ENCODE data around the gene RGS5. TPM values are rescaled to one million over a fixed set of nuclear protein-coding genes. Genes with fewer than 3 reads are reported as not detected.

The RGS5 gene
- total RNA-seq, 3 donors from 2014 or later (not counting 1 experiment from before 2014, with no cell fraction given), result 0.12 to 0.30 (median 0.14) TPM

DNA sequence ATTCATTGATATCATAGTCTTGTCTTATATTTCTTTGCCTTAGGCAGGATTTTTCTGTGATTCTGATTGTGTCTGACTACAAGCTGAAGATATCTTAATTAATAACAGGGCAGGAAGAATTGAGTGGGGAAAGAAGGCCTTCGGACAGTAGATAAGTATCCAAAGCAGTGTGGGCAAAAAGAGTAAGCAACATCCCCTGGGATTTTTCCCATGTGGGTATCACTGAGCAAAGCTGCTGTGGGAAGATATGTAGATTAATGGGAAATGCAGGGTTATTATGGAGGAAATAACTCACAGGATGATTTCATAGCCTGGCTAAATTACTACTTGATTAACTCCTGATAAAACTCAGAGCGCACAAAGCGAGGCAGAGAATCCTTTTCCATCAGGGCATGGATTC lies 55.7 kb downstream of the RGS5 start:
- H3K27me3 ChIP-seq (ENCODE audit: control insufficient read depth, insufficient read depth, low read length), result no peaks in the 10 kb centered on the region
- ATAC-seq, result no peak
- 90% methylated on average over 3 of the region's 3 CpGs for WGBS (ENCODE audit: insufficient coverage)
- no peaks in the 10 kb centered on the region for H3K9me3 Mint-ChIP-seq
- H3K27me3 Mint-ChIP-seq (ENCODE audit: low read depth in 2 of 2), result peaks cover 0 to 3% of the 10 kb centered on the region in 2 donors
- no peak for DNase-seq
- H3K36me3 ChIP-seq (ENCODE audit: control insufficient read depth, insufficient read depth, low read length), result no peaks in the 10 kb centered on the region
- H3K4me3 ChIP-seq (ENCODE audit: low read length), result no peak overlapping the region
- H3K9me3 ChIP-seq (ENCODE audit: control insufficient read depth, insufficient read depth, low read length), result no peaks in the 10 kb centered on the region
- H3K27ac Mint-ChIP-seq, result no peak overlapping the region
- H3K36me3 Mint-ChIP-seq, result no peaks in the 10 kb centered on the region
- no peaks in the 10 kb centered on the region for H3K4me1 ChIP-seq (ENCODE audit: control insufficient read depth, insufficient read depth, low read length)
- H3K27ac ChIP-seq (ENCODE audit: low read length), result no peak overlapping the region
- no peaks in the 10 kb centered on the region for H3K4me1 Mint-ChIP-seq
- H3K4me3 Mint-ChIP-seq, result no peak overlapping the region
- intact Hi-C loops (cut with micrococcal nuclease), result no loop called here
- TF ChIP-seq, protein P1, sequence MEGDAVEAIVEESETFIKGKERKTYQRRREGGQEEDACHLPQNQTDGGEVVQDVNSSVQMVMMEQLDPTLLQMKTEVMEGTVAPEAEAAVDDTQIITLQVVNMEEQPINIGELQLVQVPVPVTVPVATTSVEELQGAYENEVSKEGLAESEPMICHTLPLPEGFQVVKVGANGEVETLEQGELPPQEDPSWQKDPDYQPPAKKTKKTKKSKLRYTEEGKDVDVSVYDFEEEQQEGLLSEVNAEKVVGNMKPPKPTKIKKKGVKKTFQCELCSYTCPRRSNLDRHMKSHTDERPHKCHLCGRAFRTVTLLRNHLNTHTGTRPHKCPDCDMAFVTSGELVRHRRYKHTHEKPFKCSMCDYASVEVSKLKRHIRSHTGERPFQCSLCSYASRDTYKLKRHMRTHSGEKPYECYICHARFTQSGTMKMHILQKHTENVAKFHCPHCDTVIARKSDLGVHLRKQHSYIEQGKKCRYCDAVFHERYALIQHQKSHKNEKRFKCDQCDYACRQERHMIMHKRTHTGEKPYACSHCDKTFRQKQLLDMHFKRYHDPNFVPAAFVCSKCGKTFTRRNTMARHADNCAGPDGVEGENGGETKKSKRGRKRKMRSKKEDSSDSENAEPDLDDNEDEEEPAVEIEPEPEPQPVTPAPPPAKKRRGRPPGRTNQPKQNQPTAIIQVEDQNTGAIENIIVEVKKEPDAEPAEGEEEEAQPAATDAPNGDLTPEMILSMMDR (IDR thresholded peaks at IDR 0.05), result no peak

DNA sequence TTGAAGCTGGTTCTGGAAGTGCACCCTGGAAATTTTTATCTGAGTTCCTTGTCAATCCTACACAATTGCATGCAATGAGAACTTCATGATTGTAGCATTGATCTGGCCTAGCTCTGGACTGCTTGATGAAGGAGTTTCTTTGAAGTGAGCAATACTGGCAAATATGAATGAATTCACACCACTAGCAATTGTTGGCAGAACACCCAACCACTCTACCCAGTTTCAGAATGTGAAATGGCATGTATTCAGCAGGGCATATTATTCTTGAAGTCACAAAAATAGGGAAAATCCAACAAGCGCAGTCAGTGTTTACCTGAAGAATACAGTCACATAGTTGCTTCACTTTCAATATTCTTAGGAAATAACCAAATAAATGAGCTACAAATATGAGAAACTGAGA lies 57.3 kb downstream of the RGS5 start:
- H3K27me3 Mint-ChIP-seq (ENCODE audit: low read depth in 2 of 2), result peaks cover 0 to 3% of the 10 kb centered on the region in 2 donors
- H3K36me3 ChIP-seq (ENCODE audit: control insufficient read depth, insufficient read depth, low read length), result no peaks in the 10 kb centered on the region
- 0% methylated on average over 1 of the region's 1 CpG for WGBS (ENCODE audit: insufficient coverage)
- no peak for ATAC-seq
- H3K9me3 Mint-ChIP-seq, result no peaks in the 10 kb centered on the region
- no peaks in the 10 kb centered on the region for H3K4me1 ChIP-seq (ENCODE audit: control insufficient read depth, insufficient read depth, low read length)
- no peak overlapping the region for H3K27ac ChIP-seq (ENCODE audit: low read length)
- H3K27ac Mint-ChIP-seq, result no peak overlapping the region
- intact Hi-C loops (cut with micrococcal nuclease), result no loop called here
- no peaks in the 10 kb centered on the region for H3K4me1 Mint-ChIP-seq
- no peak overlapping the region for H3K4me3 Mint-ChIP-seq
- no peaks in the 10 kb centered on the region for H3K27me3 ChIP-seq (ENCODE audit: control insufficient read depth, insufficient read depth, low read length)
- DNase-seq, result no peak
- H3K4me3 ChIP-seq (ENCODE audit: low read length), result no peak overlapping the region
- H3K9me3 ChIP-seq (ENCODE audit: control insufficient read depth, insufficient read depth, low read length), result no peaks in the 10 kb centered on the region
- no peaks in the 10 kb centered on the region for H3K36me3 Mint-ChIP-seq
- TF ChIP-seq, protein P1 (IDR thresholded peaks at IDR 0.05), result no peak

- intact Hi-C loops (cut with micrococcal nuclease), result no loop called here
Measured at GRCh38 chr1:163144418-163144817, 58.3 kb downstream of the RGS5 start.

DNA sequence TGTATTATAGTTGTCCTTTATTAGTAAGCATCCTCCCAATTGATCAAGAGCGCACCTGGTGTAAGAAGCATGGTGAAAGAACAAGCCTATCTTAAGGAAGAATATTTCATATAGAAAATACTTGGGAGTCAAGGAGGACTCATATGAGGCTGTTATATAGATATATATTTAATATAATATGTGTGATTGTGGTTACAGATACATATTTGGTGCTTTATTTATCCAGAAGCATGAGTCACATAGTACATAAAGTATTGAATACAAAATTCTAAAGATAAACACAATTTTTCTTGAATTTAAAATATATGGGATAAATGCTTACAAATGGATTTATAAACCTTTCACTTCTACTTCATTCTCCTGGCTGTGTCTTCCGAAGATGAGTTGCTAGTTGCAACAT lies 60.6 kb downstream of the RGS5 start:
- TF ChIP-seq, protein P1 (IDR thresholded peaks at IDR 0.05), result no peak
- H3K4me1 ChIP-seq (ENCODE audit: control insufficient read depth, insufficient read depth, low read length), result no peaks in the 10 kb centered on the region
- Mint-ChIP-seq H3K4me3 (no peak overlapping the region), H3K9me3 (no peaks in the 10 kb centered on the region), H3K27ac (no peak overlapping the region), H3K36me3 (no peaks in the 10 kb centered on the region), H3K4me1 (no peaks in the 10 kb centered on the region), H3K27me3 (ENCODE audit: low read depth in 2 of 2) (peaks cover 5 to 7% of the 10 kb centered on the region in 2 donors)
- H3K9me3 ChIP-seq (ENCODE audit: control insufficient read depth, insufficient read depth, low read length), result no peaks in the 10 kb centered on the region
- DNase-seq, result no peak
- no peak overlapping the region for H3K27ac ChIP-seq (ENCODE audit: low read length)
- intact Hi-C loops (cut with micrococcal nuclease), result no loop called here
- H3K27me3 ChIP-seq (ENCODE audit: control insufficient read depth, insufficient read depth, low read length), result no peaks in the 10 kb centered on the region
- H3K36me3 ChIP-seq (ENCODE audit: control insufficient read depth, insufficient read depth, low read length), result no peaks in the 10 kb centered on the region
- 71% methylated on average over 1 of the region's 2 CpGs for WGBS (ENCODE audit: insufficient coverage)
- no peak for ATAC-seq
- no peak overlapping the region for H3K4me3 ChIP-seq (ENCODE audit: low read length)

More at GRCh38 chr1:163144418-163144817, 58.3 kb downstream of the RGS5 start:
- 90% methylated on average over 1 of the region's 3 CpGs for WGBS (ENCODE audit: insufficient coverage)
- H3K27ac Mint-ChIP-seq, result no peak overlapping the region
- H3K27me3 Mint-ChIP-seq (ENCODE audit: low read depth in 2 of 2), result peaks cover 0 to 3% of the 10 kb centered on the region in 2 donors
- no peaks in the 10 kb centered on the region for H3K36me3 Mint-ChIP-seq
- no peak for ATAC-seq
- no peak overlapping the region for H3K4me3 ChIP-seq (ENCODE audit: low read length)
- H3K9me3 Mint-ChIP-seq, result no peaks in the 10 kb centered on the region
- no peaks in the 10 kb centered on the region for H3K4me1 Mint-ChIP-seq
- H3K27ac ChIP-seq (ENCODE audit: low read length), result no peak overlapping the region
- TF ChIP-seq, protein P1 (IDR thresholded peaks at IDR 0.05), result no peak
- H3K9me3 ChIP-seq (ENCODE audit: control insufficient read depth, insufficient read depth, low read length), result no peaks in the 10 kb centered on the region
- H3K4me1 ChIP-seq (ENCODE audit: control insufficient read depth, insufficient read depth, low read length), result no peaks in the 10 kb centered on the region
- DNase-seq, result no peak
- no peaks in the 10 kb centered on the region for H3K27me3 ChIP-seq (ENCODE audit: control insufficient read depth, insufficient read depth, low read length)
- H3K4me3 Mint-ChIP-seq, result no peak overlapping the region
- no peaks in the 10 kb centered on the region for H3K36me3 ChIP-seq (ENCODE audit: control insufficient read depth, insufficient read depth, low read length)
